ENCODE results near the gene HCN1.
"Not testable (repeated sequence)": the region's sequence is repeated elsewhere in the genome, so short reads cannot be mapped to it uniquely, and the experiment has no call there.

HCN1 gene

GRCh38 chr5:45414620-45415573 is 281.3 kb downstream of the HCN1 start:
- no peak for DNase-seq

GRCh38 chr5:45411971-45412612 is 284.1 kb downstream of the HCN1 start:
- no peak for DNase-seq

- DNase-seq = no peak
Measured at GRCh38 chr5:45410304-45410995, 285.7 kb downstream of the HCN1 start.

GRCh38 chr5:45408067-45408466 is 288.1 kb downstream of the HCN1 start:
- no peak for DNase-seq

GRCh38 chr5:45402804-45403455 is 293.2 kb downstream of the HCN1 start:
- DNase-seq = no peak

GRCh38 chr5:45399041-45399440 is 297.1 kb downstream of the HCN1 start:
- no peak for DNase-seq

GRCh38 chr5:45385321-45386058 is 310.7 kb downstream of the HCN1 start:
- no peak for DNase-seq

- no peak for DNase-seq
Measured at GRCh38 chr5:45383985-45384384, 312.2 kb downstream of the HCN1 start.

GRCh38 chr5:45382583-45382982 is 313.6 kb downstream of the HCN1 start:
- DNase-seq = no peak

- DNase-seq = no peak
Measured at GRCh38 chr5:45376417-45376816, 319.8 kb downstream of the HCN1 start.

- no peak for DNase-seq
Measured at GRCh38 chr5:45372629-45373028, 323.6 kb downstream of the HCN1 start.

GRCh38 chr5:45371423-45371822 is 324.8 kb downstream of the HCN1 start:
- DNase-seq = not testable (repeated sequence)

GRCh38 chr5:45355189-45355992 is 340.8 kb downstream of the HCN1 start:
- no peak for DNase-seq

- no peak for DNase-seq
Measured at GRCh38 chr5:45336464-45336863, 359.7 kb downstream of the HCN1 start.

- no peak for DNase-seq
Measured at GRCh38 chr5:45335978-45336377, 360.2 kb downstream of the HCN1 start.

- DNase-seq = no peak
Measured at GRCh38 chr5:45335346-45335745, 360.8 kb downstream of the HCN1 start.

- DNase-seq = no peak
Measured at GRCh38 chr5:45334939-45335338, 361.2 kb downstream of the HCN1 start.

- DNase-seq = not testable (repeated sequence)
Measured at GRCh38 chr5:45312627-45313026, 383.6 kb downstream of the HCN1 start.

GRCh38 chr5:45295231-45295630 is 400.9 kb downstream of the HCN1 start:
- no peak for DNase-seq

- DNase-seq = peak; percentile 19
Measured at GRCh38 chr5:45288746-45289145, 407.4 kb downstream of the HCN1 start.

GRCh38 chr5:45284436-45284835 is 411.7 kb downstream of the HCN1 start:
- no peak for DNase-seq
